Measurements from ENCODE around the gene HYLS1. TPM values are rescaled to one million over a fixed set of nuclear protein-coding genes. Genes with fewer than 3 reads are reported as not detected.

The HYLS1 gene
- total RNA-seq, 1 donor from 2014 or later: 3.7 TPM

- intact Hi-C loops (cut with DNase I): no loop called here
- Histone ChIP-seq H3K9me3 (no peaks in the 10 kb centered on the region), H3K4me3 (no peak overlapping the region), H3K36me3 (peaks cover 0 to 7% of the 10 kb centered on the region in 2 donors), H3K27me3 (no peaks in the 10 kb centered on the region), H3K27ac (no peak overlapping the region), H3K4me1 (peaks cover 15% of the 10 kb centered on the region)
- DNase-seq (ENCODE audit: extremely low spot score in 2 of 2): no peak
- TF ChIP-seq POLR2A (IDR thresholded peaks at IDR 0.05): no peak
- TF ChIP-seq CTCF (IDR thresholded peaks at IDR 0.05): no peak
- TF ChIP-seq POLR2AphosphoS5 (IDR thresholded peaks at IDR 0.05; ENCODE audit: insufficient read depth in 1 of 2, low read depth in 1 of 2): no peak
Observed at GRCh38 chr11:125892994-125893393, 5.5 kb downstream of the HYLS1 start.

DNA sequence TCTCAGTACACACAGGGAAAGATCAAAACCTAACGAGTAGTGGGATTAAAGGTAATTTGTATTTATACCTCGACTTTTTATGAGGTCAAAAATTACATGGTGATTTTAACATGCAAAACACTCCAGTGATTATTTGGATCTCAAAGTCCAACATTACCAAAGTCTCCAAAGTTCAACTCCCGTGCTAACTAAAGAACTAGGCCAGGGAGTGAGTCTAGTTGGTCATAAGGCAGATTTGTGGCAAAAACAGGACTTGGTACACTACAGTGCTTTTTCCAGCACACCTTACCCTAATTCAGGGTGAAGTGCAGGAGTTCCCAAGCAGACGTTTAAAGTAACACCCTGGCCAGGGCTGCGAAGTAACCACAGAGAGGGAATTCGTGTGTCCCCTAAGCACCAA is 14.4 kb downstream of the HYLS1 start:
- peak overlapping the region in 1 of 2 donors; percentile 53 for H3K4me3 ChIP-seq

GRCh38 chr11:125902277-125902926 is 14.9 kb downstream of the HYLS1 start:
- Histone ChIP-seq H3K4me1 (peaks cover 25% of the 10 kb centered on the region), H3K9me3 (no peaks in the 10 kb centered on the region), H3K27ac (peak overlapping the region; percentile 61), H3K4me3 (peak overlapping the region; percentile 53 to 74), H3K36me3 (peaks cover 0 to 14% of the 10 kb centered on the region in 2 donors), H3K27me3 (peaks cover 7% of the 10 kb centered on the region)
- DNase-seq (ENCODE audit: extremely low spot score in 2 of 2): no peak
- intact Hi-C loops (cut with DNase I): no loop called here
- TF ChIP-seq POLR2AphosphoS5 (IDR thresholded peaks at IDR 0.05; ENCODE audit: insufficient read depth in 1 of 2, low read depth in 1 of 2) (no peak), POLR2A (IDR thresholded peaks at IDR 0.05) (no peak), CTCF (IDR thresholded peaks at IDR 0.05) (no peak)

More for the DNA sequence above, 14.4 kb downstream of the HYLS1 start:
- H3K27ac ChIP-seq: no peak overlapping the region
- H3K36me3 ChIP-seq: peaks cover 0 to 14% of the 10 kb centered on the region in 2 donors
- H3K9me3 ChIP-seq: no peaks in the 10 kb centered on the region
- TF ChIP-seq POLR2A (IDR thresholded peaks at IDR 0.05) (no peak), POLR2AphosphoS5 (IDR thresholded peaks at IDR 0.05; ENCODE audit: insufficient read depth in 1 of 2, low read depth in 1 of 2) (no peak), CTCF (IDR thresholded peaks at IDR 0.05) (no peak)
- no peak for DNase-seq (ENCODE audit: extremely low spot score in 2 of 2)
- H3K27me3 ChIP-seq: peaks cover 7% of the 10 kb centered on the region
- intact Hi-C loops (cut with DNase I): no loop called here
- peaks cover 25% of the 10 kb centered on the region for H3K4me1 ChIP-seq

DNA sequence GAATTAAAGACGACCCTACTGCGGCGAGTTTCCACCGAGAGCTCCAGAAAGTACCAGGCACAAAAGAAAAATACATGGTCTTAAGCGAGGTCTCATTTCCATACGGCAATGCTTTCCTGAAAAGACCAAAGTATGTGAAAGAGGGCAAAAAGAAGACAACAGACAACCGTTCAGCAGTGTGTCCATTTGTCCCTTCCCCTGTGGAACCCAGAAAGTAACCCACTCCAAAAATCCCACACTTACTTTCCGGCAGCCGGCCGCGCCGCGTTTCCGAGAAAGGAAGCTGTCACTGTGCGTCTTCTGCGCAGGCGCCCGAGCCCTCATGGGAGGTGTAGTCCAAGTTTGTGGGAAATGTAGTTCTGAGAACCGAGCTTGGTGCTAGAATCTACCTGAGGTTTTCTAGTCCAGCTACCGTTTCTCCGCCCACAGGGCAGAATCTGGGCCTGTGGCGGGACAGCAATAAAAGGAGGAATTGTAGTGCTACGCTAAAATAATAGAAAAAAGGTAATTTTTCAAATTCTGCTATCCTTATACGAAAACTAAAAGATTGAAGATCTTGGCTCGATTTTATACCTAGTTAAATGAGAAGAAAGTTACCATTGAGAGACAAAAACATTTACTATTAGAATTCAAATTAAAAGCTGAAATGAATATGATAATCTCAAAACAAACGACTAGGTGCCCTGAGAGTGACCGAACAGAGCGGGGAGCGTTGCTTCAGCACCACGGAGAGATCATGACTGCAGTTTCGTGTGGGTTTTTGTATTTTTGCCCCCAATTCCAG is 15.7 kb downstream of the HYLS1 start, which contains the start of gene PUS3:
Gene PUS3, minus strand, starts transcription at position 280 of the 784 bp plus-strand sequence. CDS start 6,922 bp downstream, outside the sequence.
- Histone ChIP-seq H3K27ac (peak within 1 kb of the TSS; percentile 61), H3K27me3 (peaks cover 7% of the 10 kb centered on the region), H3K9me3 (no peaks in the 10 kb centered on the region), H3K36me3 (peaks cover 0 to 14% of the 10 kb centered on the region in 2 donors), H3K4me3 (peak within 1 kb of the TSS; percentile 53 to 74), H3K4me1 (peaks cover 25% of the 10 kb centered on the region)
- no peak for DNase-seq (ENCODE audit: extremely low spot score in 2 of 2)
- intact Hi-C loops (cut with DNase I): no loop called here
- peak; percentile 71 to 96 for TF ChIP-seq POLR2AphosphoS5 (IDR thresholded peaks at IDR 0.05; ENCODE audit: insufficient read depth in 1 of 2, low read depth in 1 of 2)
- no peak for TF ChIP-seq CTCF (IDR thresholded peaks at IDR 0.05)
- TF ChIP-seq POLR2A (IDR thresholded peaks at IDR 0.05): no peak
